AG09309 (cell line): ENCODE data around the gene FAM81A.

ENCODE experiments used
- DNase-seq: peaks from one replicate; pipeline ENCODE4 v3.0.0-alpha.2; 2010; ENCODE audit warnings: low read depth
- H3K4me3 ChIP-seq: 2 replicates; pipeline ENCODE4 v1.5.1; 2011; ENCODE audit warnings: mild to moderate bottlenecking, low read depth, low read length, moderate library complexity; ENCODE audit not compliant: control insufficient read depth
- TF ChIP-seq, protein P1 (sequence below): IDR thresholded peaks from 2 replicates; pipeline ENCODE4 v1.5.1; 2011; ENCODE audit warnings: mild to moderate bottlenecking, low read depth, low read length, inconsistent platforms; ENCODE audit not compliant: insufficient read depth, control insufficient read depth; ENCODE audit errors: missing control alignments

Gene FAM81A

DNA sequence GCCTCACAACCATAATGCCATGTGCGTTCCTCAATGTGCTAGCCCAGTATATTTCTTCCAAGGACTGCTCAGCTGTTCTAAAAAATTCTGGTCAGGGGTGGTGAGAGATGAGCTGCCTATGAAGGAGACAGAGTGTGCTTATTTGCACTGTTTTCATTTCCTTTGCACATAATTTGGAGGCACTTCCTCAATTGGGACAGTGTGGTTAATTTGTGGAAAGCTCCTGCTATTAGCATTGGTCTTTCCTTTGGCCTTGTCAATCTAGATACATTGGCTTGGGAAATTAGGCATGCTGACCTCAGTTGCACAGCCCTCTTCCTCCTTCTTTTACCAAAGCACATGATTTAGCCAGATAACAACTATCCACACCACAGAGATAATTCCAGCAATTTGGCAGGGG lies 9.4 kb downstream of the FAM81A start:
- no peak for DNase-seq
- TF ChIP-seq, protein P1, sequence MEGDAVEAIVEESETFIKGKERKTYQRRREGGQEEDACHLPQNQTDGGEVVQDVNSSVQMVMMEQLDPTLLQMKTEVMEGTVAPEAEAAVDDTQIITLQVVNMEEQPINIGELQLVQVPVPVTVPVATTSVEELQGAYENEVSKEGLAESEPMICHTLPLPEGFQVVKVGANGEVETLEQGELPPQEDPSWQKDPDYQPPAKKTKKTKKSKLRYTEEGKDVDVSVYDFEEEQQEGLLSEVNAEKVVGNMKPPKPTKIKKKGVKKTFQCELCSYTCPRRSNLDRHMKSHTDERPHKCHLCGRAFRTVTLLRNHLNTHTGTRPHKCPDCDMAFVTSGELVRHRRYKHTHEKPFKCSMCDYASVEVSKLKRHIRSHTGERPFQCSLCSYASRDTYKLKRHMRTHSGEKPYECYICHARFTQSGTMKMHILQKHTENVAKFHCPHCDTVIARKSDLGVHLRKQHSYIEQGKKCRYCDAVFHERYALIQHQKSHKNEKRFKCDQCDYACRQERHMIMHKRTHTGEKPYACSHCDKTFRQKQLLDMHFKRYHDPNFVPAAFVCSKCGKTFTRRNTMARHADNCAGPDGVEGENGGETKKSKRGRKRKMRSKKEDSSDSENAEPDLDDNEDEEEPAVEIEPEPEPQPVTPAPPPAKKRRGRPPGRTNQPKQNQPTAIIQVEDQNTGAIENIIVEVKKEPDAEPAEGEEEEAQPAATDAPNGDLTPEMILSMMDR, result no peak

DNA sequence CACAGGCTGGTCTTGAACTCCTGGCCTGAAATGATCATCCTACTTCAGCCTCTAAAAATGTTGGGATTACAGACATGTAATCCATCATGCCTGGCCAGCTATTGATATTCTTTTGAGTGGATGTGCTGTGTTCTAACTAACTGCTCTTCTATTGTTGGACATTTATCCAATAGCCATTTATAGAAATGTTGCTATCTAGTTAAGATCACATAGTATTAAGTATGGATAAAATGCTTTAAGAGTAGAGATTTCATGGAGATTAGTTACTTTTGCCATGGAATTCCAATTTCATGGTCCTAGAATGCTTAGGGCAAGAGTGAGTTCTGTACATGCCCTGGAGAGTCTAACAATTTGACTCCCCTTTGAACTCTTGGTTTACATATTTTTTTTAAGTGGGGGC lies 10.9 kb downstream of the FAM81A start:
- DNase-seq, result no peak
- H3K4me3 ChIP-seq, result no peak overlapping the region
- TF ChIP-seq, protein P1, result no peak

More for the DNA sequence above, 9.4 kb downstream of the FAM81A start:
- H3K4me3 ChIP-seq, result no peak overlapping the region

DNA sequence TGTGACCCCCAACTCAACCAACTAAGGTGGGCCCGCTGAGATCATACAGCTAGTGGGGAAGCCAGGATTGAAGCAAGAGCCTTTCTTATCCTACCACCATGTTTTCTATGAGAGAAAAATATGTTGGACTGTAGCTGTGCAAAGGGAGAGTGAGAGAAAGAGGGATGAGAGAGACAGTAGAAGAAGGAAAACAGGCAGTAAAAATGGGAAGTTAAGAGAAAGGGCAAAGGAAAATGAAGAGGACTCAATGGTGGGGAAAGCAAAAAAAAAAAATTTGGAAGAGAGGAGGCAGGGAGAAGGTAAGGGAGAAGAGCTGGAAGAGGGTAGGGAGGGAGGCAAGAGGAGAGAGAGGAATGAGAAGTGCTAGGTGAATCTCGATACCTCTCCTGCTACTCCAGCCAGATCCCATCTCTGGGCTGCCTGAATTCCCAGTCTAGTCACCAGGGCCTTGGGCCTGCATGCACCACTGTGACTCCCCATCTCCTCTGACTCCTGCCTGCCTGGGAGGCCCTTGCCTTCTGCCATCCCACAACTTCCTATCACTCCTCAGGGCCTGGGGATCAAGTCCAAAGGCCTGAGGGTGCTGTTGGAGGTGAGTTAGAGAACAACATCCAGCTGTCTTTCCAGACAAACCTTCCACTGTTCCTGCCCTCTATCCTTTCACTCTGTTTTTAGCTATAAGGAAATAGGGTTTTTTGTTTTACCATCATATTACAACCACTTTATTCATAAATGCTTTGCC lies 15.7 kb downstream of the FAM81A start:
- DNase-seq, result no peak
- H3K4me3 ChIP-seq, result no peak overlapping the region
- TF ChIP-seq, protein P1, result no peak

DNA sequence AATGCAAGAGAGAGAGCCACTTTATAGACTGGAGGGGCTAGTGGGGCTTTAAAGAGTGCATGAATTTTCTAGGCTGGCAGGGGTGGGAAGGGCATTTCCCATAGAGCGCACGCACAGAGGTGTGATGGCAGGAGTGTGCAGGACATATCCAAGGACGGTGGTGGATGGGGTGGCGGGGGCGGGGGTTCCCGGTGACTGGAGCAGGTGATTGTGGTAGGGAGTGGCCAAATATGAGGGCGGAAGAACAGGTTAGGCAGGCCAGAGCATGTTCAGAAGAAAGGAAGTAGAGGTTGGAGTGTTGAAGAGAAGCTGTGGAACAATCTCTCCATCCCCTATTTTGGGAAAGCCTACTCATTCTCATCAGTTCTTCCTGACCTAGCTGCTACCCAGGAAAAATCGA lies 18.1 kb downstream of the FAM81A start:
- H3K4me3 ChIP-seq, result no peak overlapping the region
- TF ChIP-seq, protein P1, result no peak
- no peak for DNase-seq

DNA sequence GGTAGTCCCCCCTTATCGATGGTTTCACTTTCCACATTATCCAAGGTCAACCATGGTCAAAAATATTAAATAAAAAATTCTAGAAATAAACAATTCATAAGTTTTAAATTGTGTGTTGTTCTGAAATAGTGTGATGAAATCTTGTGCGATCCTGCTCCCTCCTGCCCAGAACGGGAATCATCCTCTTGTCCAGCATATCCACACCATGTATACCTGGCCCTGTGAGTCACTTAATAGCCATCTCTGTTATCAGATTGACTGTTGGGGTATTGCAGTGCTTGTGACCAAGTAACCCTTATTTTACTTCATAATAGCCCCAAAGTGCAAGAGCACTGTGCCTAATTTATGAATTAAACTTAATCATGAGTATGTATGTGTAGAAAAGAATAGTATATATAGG lies 19.1 kb downstream of the FAM81A start:
- TF ChIP-seq, protein P1, result no peak
- H3K4me3 ChIP-seq, result no peak overlapping the region
- DNase-seq, result no peak

DNA sequence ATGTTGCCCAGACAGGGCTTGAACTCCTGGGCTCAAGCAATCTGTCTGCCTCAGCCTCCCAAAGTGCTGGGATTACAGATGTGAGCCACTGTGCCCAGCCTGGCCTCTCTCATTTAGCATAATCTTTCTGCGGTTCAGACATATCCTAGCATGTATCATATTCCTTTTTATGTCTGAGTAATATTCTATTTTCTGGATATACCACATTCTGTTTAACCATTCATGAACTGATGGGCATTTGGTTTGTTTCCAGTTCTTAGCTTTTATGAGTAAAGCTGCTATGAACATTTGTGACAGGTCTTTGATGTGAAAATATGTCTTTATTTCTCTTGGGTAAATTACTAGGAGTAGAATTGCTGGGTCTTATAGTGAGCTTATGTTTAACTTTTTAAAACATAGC lies 23.5 kb downstream of the FAM81A start:
- no peak overlapping the region for H3K4me3 ChIP-seq
- TF ChIP-seq, protein P1, result no peak
- no peak for DNase-seq
